GM20431 (cell line): ENCODE data around the gene CTIF.
"Not testable (repeated sequence)": the region's sequence is repeated elsewhere in the genome, so short reads cannot be mapped to it uniquely, and the experiment has no call there.

Experiments
- in situ Hi-C: fragments of 300-500 bp; cut with MseI, MboI; formaldehyde crosslinking; loops from one replicate; pipeline ENCODE4 v1.15.0; 2020; ENCODE audit warnings: low sequenced_read_pairs; ENCODE audit not compliant: unreplicated experiment

The CTIF gene

DNA sequence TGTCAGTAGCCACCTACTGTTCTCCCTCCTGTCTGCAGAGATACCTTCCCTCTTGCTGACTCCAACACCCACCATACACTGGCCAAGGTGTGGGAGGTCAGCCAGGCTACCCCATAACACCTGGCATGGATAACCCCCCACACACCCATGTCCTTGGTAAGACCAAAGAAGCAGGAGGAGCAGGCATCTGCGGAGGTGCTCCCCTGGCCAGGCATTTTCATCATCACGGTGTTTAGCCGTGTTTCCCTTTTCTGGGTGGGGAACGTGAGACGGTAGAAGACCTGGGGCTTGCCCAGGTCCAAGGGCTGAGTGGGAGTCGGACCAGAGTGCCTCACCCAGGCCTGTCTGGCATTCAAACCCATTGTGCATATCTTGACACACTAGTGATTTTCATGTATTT is 261.6 kb downstream of the CTIF start:
- in situ Hi-C loops: no loop called here

DNA sequence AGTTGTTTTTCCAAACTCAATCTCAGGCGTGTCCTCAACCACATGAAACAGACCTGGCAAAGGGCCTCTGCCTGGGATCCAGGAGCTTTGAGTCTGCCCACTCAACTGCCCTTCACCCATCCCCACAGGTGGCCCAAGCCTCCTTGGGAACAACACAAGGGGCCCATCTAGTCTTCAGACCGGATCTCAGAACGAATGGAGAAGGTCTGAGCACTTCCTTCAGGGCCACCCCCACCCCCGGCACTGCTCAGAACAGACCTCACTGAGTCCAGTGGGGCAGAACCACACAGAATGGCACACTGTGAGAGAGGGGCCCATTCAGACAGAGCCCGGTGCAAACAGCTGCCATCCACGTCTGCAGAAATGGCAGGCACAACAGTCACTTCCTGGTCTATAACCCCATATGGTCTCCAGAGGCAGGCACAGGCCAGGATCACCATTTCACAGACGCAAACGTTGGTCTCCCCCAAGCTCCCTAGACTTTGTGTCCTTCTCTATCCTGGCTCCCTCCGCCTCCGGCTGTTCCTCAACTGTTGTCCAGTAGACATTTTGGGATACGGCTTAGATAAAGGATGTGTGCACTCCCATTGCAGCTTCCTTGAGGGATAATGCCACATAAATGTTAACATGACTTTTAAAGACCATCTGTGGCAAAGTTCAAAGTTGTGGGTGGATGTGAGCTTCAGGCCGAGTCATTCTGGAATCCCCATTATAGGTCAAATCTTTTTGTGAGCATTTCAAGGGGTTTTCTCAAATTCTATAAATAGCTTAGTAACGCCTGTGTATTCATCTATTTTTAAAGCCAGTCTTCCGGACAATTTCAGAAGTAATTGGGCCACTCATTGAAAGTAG is 262.3 kb downstream of the CTIF start:
- in situ Hi-C loops: no loop called here

DNA sequence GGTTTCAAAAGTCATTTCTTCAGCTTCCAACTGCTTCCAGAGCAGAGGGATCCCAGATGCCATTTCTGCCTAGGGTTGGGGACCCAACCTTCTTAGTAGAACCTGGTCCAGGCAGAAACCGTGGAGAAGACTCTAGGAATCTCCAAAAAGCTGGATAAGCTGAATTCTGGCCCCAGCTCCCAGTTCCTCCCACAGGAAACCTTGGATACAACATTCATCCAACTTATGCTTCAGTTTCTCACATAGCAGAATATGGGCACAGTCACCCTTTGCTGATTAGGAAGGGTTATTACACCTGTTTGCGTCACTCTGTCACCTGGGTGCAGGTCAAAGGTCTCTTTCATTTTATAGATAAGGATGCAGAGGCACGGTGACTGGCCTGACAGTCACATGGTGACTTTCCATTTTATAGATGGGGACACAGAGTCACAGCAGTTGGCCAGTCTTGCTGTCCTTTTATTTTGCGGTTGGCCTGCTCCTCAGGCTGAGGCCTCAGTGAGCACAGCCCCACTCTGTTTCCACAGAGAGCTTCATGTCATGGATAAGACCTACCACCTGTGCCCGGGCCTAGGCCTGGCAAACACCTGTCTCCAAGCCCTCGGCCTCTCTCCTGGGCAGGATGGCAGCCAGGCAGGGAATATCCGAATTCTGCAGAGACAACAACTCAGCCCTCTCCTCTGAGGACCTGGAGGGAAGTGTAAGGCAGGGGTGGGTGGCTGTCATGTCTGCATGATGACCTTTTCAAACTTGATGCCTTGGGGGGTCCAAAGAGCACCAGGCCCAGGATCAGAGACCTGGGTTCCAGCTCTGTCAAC is 263.1 kb downstream of the CTIF start:
- in situ Hi-C loops: no loop called here

DNA sequence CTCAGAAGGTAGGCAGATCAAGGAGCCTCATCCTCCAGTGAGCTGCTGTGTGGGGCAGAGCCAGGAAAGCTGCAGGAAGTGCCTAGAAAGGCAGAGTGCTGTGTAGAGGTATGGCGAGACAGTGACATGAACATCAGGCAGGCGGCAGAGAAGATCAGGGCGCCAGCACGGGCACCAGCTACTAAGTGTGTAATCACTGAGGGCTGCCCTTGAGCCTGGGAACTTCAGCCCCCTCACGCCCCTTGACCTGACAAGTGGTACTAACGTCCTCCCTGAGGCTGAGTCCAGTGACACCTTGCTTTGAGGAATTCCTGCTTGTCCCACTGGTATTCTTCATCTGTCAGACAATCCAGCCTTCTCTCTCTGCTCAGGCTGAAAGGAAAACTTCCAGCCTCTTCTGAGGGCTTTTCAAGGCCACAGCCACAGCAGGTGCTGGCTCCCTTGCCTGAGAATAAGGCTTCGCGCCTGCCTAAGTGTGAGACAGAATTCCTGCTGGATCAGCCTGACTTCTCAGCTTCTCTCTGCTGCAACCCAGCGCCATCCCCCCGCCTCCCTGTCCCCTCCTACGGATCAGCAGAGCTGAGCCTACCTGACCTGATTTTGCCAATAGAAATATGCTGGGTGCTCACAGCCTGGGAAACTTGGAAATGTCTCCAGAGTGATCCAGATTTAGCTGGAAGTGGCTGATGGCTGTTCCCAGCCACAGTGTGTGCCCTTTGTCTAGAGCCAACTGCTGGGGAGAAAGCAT is 263.9 kb downstream of the CTIF start:
- in situ Hi-C loops: no loop called here

DNA sequence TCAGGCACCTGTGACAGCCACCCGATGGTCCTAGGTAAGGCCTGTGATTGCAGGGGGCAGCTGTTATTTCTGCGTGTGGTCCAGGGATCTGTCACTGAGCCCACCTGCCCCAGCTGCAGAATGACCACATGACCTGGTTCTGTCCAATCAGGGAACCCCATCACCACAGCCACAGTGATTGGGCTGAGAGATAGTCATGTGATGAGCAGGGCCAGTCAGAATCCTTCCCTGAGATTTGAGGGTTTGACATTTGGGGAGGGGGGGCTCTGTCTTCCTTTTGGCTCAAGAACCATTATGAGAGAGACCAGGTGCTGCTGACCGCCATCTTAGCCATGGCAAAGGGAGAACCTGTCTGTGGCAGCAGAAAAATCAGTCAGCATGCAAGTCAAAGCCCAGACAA is 264.7 kb downstream of the CTIF start:
- in situ Hi-C loops: no loop called here

DNA sequence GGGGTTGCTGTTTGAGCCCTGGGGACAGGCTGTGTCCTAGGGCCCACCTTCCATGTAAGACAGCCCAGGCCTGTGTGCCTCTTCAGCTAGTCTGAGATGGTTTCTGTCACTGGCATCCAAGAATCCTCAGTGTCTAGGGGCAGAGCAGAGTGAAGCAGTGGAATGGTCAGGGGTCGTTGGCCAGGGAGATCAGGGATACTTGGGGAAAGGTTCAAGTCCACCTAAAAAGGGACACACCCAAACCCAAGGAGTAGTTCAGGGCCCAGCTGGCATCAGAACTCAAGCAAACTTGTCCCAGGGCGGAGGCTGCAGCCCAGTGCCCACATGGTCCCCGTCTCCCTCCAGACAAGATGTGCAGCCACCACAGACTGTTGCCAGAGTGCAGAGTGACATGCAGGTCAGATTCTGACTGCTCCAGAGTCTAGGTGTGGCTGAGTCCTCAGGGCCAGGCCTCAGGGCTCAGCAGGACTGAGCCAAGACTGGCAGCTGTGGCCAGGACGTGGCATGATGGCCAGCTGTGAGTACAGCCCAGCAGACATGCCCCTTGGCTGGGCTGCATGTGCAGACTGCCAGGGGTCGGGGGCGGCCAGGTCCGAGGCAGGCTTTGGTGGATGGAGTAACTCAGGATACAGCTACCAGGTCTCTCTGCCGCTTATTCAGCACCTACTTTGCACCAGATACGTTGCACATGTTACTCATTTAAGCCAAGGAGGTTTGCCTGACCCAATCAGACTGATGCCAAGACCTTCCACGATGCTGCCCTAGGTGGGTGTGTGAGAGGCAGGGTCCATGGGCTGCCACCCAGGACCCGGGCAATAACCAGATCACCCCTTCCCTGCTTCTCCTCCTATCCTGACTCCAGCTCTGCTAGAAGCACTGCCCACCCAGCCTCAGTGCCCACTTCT is 265.4 kb downstream of the CTIF start:
- in situ Hi-C loops: no loop called here

DNA sequence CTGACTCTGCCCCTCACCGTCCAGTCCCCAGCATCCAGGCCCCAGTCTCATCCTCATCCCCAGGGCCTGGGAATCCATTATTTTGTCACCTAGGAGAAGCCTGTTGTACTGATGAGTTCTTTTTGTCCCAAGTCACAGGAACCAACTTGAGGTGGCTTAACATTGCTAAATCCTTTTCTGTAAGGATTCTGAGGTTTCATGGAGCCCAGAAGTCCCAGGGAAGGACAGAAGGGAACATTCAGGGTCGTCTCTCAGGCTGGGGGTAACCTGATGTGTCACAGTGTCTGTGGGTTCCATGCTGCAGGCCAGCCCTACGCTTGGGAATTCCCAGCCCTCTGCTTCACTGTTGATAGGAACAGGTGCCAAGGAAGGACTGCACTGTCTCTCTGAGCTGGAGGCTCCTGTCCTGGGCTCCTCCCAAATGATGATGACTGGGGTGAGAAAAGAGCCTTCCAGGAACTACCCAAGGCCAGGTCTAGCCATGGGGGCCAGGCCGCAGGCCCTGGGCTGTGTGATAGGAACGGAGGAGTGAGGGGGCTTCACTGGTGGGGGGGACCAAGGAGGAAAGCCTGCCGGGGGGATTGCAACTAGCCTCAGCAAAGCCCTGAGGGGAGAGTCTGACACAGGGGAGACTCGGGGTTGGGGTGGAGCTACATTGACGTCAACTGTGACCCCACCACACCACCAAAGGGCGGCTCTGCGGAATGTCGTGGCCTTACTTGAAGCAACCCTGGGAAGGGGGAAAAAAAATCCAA is 266.2 kb downstream of the CTIF start:
- in situ Hi-C loops: no loop called here

DNA sequence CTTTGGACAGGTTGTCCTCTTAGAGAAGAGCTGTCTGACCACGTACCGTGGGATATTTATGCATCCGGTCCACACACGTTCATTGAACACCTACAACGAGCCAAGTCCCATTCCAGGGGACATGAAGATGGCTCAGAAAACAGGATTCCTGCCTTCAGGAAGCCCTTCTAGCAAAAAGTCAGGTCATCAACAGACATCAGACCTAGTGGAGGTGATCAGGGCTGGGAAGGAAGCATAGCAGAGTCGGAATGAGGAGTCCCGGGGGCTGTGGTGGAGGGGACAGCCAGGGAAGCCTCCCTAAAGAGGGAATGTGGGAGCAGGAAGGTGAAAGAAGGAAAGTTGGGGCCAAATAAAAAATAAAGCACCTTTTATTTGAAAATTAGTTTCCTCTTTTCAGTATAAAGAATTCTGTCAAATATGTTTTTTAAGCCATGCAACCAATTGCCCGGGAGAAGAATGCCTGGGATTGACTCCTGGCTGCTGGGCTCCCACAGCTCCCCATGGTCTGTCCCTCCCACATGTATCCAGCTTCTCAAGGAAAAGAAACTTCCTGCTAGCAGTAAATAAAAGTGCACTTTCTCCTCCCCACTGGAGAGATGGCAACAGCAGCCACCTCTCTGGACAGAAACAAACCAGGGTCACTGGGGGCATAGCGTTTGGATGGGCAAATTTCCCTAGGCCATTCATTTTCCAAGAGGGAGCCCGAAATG is 267.1 kb downstream of the CTIF start:
- in situ Hi-C loops: no loop called here

DNA sequence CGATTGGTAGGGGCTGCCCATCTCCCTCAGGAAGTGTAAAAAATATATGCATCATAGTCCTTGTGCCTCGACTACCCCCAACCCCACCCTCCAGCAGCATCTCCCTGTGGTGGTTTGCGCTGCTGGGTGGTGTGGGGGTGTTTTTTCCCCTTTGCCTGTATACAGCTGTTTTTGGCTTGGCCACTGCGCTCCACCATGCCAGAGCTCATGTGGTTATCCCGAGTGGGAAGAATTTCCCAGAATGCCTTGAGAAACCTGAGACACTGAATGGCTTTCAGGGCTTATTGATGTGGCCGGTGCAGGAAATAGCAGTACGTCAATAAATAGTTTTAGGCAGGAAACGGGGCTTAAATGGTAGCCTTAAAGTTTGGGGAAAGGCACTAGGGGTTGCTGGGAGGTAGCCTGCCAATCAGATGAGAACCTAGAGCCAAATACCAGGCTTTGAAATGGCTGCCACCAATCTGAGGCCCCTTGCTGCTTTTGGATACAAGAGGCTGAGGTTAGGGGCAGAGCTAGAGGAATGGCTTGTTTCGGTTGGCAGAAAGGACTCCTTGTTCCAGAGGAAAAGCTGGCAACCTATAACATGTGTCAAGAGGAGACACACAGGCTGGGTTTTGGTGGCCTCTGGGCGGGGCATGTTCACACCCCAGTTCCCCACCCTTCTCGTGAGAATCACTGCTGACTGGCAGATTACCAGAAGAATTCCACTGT is 267.9 kb downstream of the CTIF start:
- in situ Hi-C loops: no loop called here

DNA sequence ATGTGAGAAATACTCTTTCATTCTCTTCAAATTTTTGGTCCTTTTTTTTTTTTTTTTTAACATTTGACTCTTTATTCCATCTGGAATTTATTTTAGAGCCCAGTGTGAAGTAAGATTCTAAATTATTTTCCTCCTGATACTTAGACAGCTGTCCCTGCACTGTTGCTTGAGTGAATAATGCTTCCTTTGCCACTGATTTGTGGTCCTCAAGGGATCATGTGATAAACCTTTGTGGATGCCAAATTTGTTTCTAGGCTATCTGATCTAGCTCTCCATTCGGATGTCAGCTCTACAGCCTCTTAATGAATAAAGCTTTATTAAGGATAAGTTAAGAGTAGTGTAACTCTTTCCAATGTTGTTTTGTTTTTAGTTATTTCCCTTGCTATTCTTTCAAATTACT is 269.6 kb downstream of the CTIF start:
- in situ Hi-C loops: no loop called here

DNA sequence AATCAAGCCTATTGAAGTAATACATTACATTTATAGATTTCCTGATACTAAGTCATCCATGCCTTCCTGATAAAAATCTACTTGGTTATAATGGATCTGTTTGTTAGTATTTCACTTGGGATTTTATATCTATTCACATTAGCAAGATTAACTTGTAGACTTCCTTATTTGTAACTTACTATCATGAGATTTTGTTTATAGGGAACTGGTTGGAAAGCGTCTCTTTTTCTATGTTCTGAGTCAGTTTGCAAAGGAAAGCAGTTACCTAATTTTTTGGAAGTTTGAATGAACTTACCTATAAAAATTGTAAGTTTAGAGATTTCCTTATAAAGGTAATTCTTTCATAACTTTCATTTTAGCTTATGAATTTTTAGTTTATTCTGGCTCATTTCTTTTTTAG is 270.5 kb downstream of the CTIF start:
- in situ Hi-C loops: no loop called here

DNA sequence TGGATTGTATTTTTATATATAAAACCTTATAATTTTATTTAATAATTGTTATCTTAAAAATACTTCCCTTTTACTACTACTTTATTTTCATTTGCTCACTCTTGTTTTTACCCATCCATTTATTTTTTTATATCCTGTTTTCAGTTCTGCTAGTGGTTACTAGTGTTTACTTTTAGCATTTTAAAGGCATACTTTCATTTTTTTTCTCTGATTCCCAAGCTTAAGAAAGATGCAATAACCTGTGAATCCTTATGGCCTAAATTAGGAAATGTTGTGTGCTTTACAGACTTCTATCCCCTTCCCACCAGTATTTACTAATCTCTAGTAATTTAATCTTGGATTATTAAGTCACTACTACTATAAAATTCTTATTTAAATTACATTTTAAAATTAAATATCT is 272.0 kb downstream of the CTIF start:
- in situ Hi-C loops: no loop called here

DNA sequence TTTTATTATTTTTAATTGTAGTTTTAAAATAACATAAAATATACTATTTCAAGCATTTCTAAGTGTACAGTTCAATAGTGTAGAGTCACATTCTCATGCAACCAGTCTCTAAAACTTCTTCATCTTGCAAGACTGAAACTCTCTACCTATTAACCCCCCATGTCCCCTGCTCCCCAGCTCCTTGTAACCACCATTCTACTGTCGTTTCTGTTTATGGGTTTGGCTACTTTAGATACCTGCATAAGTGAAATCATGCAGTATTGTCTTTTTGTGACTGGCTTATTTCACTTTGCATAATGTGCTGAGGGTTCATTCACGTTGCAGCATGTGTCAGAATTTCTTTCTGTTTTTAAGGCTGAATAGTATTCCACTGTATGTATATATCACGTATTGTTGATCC is 272.6 kb downstream of the CTIF start:
- in situ Hi-C loops: no loop called here

DNA sequence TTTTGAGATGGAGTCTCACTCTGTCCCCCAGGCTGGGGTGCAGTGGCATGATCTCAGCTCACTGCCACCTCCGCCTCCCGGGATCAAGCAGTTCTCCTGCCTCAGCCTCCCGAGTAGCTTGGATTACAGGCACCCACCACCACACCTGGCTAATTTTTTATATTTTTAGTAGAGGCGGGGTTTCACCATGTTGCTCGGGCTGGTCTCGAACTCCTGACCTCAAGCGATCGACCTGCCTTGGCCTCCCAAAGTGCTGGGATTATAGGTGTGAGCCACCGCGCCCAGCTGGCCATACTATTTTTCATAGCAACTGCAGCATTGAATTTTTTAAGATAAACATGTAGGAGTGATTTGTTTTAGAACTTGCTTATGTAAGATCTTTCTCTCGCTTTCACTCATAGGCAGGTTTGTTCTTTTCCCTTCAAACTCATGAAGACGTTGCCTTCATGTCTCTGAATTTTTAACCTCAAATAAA is 273.2 kb downstream of the CTIF start:
- in situ Hi-C loops: not testable (repeated sequence)

DNA sequence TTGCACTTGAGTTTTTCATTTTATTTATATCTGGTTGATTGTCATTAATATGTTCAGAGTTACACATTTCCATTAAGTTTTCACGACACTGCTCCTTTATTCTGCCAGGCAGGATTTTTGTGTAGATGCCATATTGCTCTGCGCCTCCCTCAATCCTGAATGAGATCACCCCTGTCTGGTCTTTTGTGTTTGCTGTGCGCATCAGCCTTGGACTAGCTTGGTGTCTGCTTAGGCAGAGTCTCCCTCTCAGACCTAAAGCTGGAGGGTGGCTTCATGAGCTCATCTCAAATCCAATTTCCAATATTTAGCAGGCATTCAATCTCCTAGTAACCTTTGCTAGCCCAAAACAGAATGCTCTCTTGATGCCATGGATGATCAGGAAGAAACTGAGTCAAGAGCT is 274.5 kb downstream of the CTIF start:
- in situ Hi-C loops: no loop called here

DNA sequence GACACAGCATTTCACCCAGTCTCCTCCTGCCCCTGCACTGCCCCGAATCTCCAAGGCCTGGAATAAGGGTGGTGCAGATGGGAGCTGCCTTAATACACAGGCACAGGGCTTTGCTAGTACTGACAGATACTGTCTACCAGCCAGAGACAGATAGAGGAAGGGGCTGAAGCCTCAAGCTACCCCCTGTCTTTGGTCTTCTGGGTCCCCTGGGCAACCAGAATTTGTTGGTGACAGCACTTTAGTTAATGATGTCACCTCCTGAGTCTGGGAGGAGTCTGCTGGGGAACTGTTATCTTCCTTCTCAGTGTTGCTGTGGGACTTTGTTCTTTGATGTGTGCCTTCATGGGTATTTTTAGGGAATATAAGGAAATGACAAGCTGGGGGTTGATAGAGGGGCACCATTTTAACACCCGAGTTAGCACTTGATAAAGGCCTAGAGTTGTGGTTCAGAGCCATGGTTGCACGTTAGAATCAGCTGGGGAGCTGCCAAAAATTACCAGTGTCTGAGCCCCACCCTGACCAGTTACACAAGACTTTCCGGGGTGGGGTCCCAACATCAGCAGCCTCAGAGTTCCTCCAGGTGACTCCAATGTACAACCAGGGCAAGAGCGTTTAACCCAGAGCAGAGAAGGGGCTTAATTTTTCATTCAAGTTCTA is 275.1 kb downstream of the CTIF start:
- in situ Hi-C loops: no loop called here

DNA sequence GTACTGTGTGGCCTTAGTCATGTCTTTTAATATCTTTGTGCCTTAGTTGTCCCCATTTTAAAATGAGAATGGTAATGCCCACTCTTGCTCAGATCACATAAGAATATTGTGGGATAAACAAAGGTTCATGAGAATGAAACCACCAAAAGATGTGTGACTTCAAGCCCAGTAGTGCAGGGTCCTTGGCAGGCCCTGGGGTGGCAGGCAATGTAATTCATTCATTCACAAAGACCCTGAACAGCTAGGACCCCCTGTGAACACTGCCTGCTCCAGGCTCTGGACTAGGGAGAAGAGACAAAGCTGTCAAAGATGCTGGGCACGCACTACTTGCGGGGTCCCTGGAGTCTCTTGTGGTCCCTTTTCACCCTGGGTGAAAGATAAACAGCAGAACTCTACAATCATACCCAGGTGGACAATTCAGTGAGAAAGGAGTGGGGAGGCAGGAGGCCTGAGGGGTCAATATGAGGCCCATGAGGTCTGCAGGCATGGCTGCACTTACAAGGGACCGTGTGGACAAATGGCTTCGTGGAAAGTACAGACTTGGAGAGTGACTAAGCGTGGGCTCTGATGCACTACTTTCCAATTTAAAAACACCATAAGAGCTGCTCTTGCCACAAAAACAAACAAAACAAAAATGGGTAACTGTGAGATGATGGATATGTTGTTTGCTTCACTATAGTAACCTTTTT is 275.8 kb downstream of the CTIF start:
- in situ Hi-C loops: no loop called here
